Urinary bladder (tissue), 4 donors: ENCODE data around the gene HINT1. TPM values are rescaled to one million over a fixed set of nuclear protein-coding genes. Genes with fewer than 3 reads are reported as not detected.
"Not testable (repeated sequence)": the region's sequence is repeated elsewhere in the genome, so short reads cannot be mapped to it uniquely, and the experiment has no call there.

Experiments
- DNase-seq: peaks from one replicate; pipeline ENCODE4 v3.0.0-alpha.2; 2015; ENCODE audit errors: extremely low spot score
- H3K27ac ChIP-seq: one replicate; pipeline ENCODE4 v1.5.1; 2013; ENCODE audit warnings: low read depth, mild to moderate bottlenecking, moderate library complexity
- H3K36me3 ChIP-seq: one replicate; pipeline ENCODE4 v1.6.1; 2013; ENCODE audit warnings: mild to moderate bottlenecking, moderate library complexity; ENCODE audit not compliant: insufficient read depth
- H3K4me1 ChIP-seq: one replicate; pipeline ENCODE4 v1.6.1; 2013; ENCODE audit warnings: mild to moderate bottlenecking, moderate library complexity; ENCODE audit not compliant: insufficient read depth
- H3K4me3 ChIP-seq: one replicate; pipeline ENCODE4 v1.5.1; 2013; ENCODE audit warnings: low read depth, low read length
- WGBS: extraction: QIAGEN DNeasy Blood & Tissue Kit; methylation state at CpG from one replicate; pipeline ENCODE4 v1.1.7; 2013; 5-methylcytosine and 5-hydroxymethylcytosine counted together
- polyA plus RNA-seq: library from polyadenylated mRNA; stranded (reverse); fragments of 200-250 nt; gene quantifications from one replicate; pipeline ENCODE4 v1.2.3, GENCODE V29; 2013
- total RNA-seq: library from RNA; depleted of rRNA; stranded (reverse); fragments of >200 nt; gene quantifications from one replicate; pipeline ENCODE4 v1.2.3, GENCODE V29; 2014
- donor health status: healthy with polysubstance abuse.
- donor health status: healthy.

The HINT1 gene
- total and polyA plus RNA-seq, 2 donors = 111 to 239 TPM

DNA sequence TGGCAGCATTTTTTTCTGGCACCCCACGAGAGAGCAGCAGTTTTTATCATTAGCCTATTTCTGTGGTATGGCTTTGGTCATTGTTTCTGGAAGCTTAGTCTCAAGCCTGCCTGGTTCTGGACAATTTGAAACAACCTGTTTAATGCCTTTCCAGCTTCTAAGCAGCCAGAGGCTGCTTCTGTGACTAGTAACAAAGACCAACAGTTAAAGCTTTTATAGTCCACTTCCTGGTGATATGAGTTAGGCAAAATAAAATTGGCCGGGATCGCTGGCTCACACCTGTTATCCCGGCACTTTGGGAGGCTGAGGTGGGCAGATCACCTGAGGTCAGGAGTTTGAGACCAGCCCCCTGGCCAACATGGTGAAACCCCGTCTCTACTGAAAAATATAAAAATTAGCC is 29.7 kb upstream of the HINT1 start:
- no peaks in the 10 kb centered on the region for H3K4me1 ChIP-seq
- no peak for DNase-seq
- no peaks in the 10 kb centered on the region for H3K36me3 ChIP-seq
- no peak overlapping the region for H3K4me3 ChIP-seq
- 87% methylated on average over 5 of the region's 5 CpGs for WGBS
- H3K27ac ChIP-seq = no peak overlapping the region

DNA sequence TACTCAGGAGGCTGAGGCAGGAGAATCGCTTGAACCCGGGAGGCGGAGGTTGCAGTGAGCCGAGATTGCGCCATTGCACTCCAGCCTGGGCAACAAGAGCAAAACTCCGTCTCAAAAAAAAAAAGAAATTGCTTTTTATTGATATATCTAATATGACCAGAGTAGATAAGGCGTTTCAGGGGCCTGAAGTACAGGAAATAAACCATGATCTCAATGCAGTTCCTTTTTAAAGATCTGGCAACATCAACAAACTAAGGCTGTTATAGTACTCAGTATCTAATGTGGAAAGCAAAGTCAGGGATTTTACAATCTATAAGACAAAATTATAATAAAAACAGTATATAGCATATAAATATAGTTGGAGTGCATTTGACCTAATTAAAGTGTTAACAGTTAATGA is 28.8 kb upstream of the HINT1 start:
- not testable (repeated sequence) for H3K4me3 ChIP-seq, H3K27ac ChIP-seq, H3K4me1 ChIP-seq, H3K36me3 ChIP-seq, DNase-seq
- 89% methylated on average over 7 of the region's 7 CpGs for WGBS

DNA sequence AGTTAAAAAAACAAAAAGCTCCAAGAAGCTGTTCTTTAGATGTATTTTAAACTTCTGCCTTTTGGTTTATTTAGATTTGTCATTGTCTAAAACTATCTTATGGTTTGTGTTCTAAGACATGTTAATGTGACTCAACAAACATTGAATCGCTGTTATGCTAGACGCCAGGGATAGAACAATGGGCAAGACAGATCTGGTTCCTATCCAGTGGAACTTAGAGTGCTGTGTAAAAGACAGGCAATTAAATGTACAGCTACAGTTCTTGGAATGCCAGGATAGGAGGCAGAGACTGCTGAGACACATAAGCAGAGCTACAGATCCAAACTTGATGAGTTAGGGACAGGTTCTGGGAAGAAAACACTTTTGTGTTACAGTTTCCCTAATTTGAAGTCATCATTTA is 28.1 kb upstream of the HINT1 start:
- Histone ChIP-seq H3K36me3 (no peaks in the 10 kb centered on the region), H3K4me3 (no peak overlapping the region), H3K4me1 (no peaks in the 10 kb centered on the region), H3K27ac (no peak overlapping the region)
- WGBS = 54% methylated on average over 2 of the region's 2 CpGs
- DNase-seq = no peak

DNA sequence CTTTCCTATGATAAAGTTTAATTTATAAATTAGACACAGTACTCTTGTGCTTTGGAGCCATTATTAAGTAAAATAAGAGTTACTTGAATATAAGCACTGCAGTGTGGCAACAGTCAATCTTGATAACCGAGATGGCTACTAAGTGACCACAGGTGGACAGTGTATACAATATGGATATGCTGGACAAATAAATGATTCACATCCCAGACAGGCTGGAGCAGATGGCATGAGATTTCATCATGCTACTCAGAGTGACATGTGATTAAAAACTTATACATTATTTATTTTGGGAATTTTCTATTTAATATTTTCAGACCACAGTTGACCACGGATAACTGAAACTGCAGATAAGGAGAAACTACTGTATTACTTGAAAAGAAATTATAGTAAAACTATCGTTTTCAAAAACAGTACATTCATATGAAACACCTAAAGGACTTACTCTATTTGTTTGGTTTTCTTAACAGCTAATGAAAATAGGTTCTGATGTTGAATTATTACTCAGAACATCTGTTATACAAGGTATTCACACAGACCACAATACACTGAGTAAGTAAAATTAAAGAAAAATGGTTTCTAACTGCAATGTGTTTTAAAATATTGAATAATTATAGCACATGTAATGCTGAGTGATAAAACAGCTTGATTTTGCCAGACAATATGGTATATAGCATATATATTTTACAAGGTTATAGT is 21.7 kb upstream of the HINT1 start:
- WGBS = 77% methylated on average over 3 of the region's 3 CpGs
- Histone ChIP-seq H3K4me3 (no peak overlapping the region), H3K4me1 (no peaks in the 10 kb centered on the region), H3K27ac (no peak overlapping the region), H3K36me3 (peaks cover 2% of the 10 kb centered on the region)
- no peak for DNase-seq

DNA sequence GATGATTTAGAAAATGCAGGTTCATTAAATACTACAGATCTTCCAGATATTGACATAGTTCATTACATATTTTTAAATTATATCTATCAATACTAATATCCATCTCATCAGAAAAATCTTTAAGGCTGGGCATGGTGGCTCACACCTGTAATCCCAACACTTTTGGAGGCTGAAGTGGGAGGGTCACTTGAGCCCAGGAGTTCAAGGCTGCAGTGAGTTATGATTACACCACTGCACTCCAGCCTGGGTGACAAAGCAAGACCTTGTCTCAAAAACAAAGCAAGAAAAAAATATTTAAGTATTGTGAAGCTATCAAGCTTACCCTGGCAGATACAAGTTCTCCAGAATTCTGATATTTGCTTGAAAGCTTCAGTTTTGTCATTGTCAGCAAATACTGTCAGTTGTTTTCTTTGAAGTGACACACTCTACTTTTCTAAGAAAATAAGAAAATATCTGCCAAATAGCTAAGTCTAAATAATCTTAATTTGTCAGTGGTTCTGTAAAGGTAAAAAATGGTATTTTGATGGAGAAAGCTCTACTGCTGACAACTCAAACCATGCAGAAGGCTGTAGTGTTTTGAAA is 20.6 kb upstream of the HINT1 start:
- H3K4me1 ChIP-seq = no peaks in the 10 kb centered on the region
- no peak overlapping the region for H3K4me3 ChIP-seq
- DNase-seq = no peak
- no peak overlapping the region for H3K27ac ChIP-seq
- peaks cover 2% of the 10 kb centered on the region for H3K36me3 ChIP-seq

DNA sequence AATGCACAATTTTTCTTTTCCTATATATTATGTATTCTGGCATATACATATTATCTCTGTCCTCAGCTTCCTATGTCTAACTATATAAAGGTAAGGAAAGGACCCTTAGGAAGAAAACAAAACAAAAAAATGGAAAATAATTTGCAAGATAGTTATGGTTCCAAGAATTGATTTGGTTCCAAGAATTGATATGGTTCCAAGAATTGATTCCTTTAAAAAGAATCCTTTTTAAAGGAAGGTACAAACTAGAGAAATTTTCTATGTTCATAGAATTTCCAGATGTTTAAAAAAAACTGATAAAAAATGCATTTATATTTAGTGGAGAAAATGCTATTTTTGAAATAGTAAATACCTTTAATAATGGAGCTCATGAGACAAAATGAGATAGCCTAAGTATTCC is 17.8 kb upstream of the HINT1 start:
- Histone ChIP-seq H3K4me3 (no peak overlapping the region), H3K27ac (no peak overlapping the region)

DNA sequence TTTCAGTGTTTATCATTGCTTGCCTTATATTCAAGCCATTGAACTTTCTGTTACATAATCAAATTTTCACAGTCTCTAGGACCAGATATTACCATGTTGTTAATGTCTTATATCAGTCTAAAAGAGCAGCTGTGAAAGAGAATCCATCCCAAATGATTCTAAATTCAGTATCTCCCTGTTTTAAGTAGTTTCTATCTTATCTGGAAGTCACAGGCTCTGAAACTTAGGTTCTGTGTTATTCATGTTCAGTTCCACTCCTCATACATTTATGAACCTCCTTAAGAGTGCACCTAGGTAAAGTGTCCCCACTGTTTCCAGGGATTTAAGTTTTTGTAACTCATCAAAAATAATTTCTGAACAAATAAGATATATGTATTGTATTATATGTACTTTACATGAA is 15.4 kb upstream of the HINT1 start:
- Histone ChIP-seq H3K4me3 (no peak overlapping the region), H3K36me3 (peaks cover 2% of the 10 kb centered on the region), H3K27ac (no peak overlapping the region), H3K4me1 (no peaks in the 10 kb centered on the region)
- no peak for DNase-seq

More for the DNA sequence above, 17.8 kb upstream of the HINT1 start:
- H3K4me1 ChIP-seq = no peaks in the 10 kb centered on the region
- no peak for DNase-seq
- peaks cover 2% of the 10 kb centered on the region for H3K36me3 ChIP-seq

DNA sequence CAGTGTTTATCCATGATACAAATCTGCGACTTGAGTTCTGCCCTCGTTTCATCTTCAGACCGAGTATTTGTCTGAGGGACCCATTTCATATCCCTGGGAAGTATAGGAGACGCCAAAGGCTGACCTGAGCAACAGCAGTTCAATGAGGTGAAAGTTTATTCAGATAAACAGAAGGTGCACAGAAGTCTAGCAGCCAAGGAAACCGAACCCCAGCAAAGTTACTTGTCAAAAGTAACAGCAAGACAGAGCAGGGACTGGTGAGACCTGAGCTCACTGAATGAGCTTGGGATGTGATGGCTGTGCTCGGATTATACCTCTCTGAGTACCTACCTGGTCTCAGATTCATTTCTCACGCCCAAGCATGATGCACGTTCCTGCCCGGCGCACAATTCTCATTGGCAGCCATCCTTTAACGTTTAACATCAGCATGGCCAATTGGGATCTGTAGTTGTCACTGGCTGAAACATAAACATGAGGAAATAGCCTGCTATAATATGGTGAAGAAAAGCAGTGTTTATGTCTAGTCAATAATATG is 6.3 kb upstream of the HINT1 start:
- no peak for DNase-seq
- WGBS = 3% methylated on average over 11 of the region's 11 CpGs
- Histone ChIP-seq H3K36me3 (no peaks in the 10 kb centered on the region), H3K4me3 (peak overlapping the region; percentile 57), H3K4me1 (no peaks in the 10 kb centered on the region), H3K27ac (no peak overlapping the region)

DNA sequence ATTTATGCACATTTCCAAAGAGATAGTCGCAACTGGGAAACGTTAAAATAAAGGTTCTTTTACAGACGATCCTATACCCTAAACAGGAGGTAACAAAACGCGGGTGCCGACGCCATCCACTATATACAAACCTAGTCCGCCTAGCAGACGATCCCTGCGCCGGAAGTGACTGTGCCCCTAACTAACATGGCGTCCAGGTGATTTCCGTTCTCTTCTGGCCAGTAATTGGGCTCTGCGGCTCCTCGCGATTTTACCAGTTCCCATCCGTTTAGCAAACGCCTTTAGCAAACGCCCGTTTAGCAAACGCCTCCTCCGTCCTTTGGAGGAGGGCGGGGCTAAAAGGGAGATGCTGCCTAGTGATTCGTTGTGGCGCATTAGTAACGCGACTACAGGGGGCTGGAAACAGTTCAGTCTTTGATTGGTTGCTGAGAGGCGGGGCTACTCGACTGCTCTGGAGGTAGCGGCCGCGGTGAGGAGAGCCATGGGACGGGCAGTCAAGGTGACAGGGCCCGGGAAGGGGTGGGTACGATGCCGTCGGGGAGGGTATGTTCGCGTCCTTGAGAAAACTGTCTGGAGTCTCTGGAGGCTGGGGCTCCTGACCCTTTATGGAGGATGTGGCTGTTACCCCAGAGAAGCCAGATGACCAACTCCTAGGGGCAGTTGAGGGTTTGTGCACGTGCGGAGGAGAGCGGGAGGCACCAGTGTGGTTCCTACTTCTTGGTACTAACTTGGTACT is 5.7 kb upstream of the HINT1 start, which contains the start of gene LYRM7:
TSS of gene LYRM7 (plus strand) at position 405 of the 736 bp plus-strand sequence. CDS start at position 482, 77 bp downstream.
- Histone ChIP-seq H3K36me3 (no peaks in the 10 kb centered on the region), H3K4me3 (peak within 1 kb of the TSS; percentile 57), H3K4me1 (no peaks in the 10 kb centered on the region), H3K27ac (no peak within 1 kb of the TSS)
- DNase-seq = peak; percentile 99
- under 1% methylated on average over 42 of the region's 42 CpGs for WGBS

DNA sequence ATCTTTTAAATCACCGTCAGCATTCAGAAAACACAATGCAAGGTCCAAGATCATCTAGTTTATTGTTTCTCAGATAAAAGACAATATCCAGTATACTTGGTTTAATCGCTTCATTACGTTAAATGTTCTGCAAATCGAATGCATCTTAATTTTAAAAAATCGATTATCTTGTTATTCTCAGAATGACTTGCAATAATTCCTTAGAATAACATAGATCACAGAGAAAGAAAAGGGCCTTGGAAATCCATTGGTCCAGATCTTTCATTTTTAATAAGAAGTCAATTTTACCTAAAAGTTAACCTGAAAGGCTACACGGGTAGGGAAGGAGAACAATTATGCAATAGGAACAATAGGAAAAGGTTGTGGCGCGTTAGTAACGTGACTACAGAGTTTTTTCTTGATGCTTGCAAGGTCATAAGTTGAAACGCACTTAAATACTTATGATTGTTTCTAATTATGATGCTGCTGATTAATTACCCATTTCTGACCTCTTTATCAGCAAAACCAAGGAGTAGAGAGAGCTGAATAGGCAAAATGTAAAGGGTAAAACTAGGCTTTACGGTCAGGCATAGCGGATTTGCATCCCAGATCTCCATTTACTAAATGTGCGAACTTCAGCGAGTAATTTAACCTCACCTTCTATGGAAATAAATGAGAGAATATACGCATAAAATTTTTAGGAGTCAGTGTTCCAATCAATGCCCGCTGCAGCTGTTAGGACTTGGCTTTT is 4.9 kb upstream of the HINT1 start:
- Histone ChIP-seq H3K4me1 (no peaks in the 10 kb centered on the region), H3K27ac (no peak overlapping the region), H3K4me3 (peak overlapping the region; percentile 56), H3K36me3 (no peaks in the 10 kb centered on the region)
- WGBS = 37% methylated on average over 16 of the region's 16 CpGs
- no peak for DNase-seq

DNA sequence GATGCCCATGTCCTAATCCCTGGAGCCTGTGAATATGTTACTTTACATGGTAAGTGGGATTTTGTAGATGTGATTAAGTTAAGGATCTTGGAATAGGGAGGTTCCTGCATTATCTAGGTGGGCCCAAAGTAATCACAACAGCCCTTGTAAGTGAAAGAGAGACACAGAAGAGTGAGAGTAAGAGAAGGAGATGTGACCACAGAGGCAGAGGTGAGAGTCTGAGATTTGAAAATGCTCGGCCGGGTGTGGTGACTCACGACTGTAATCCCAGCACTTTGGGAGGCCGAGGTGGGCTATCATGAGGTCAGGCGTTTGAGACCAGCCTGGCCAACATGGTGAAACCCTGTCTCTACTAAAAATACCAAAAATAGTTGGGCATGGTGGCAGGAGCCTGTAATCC is 2.6 kb upstream of the HINT1 start:
- Histone ChIP-seq H3K36me3 (no peaks in the 10 kb centered on the region), H3K27ac (no peak overlapping the region), H3K4me3 (no peak overlapping the region), H3K4me1 (no peaks in the 10 kb centered on the region)
- no peak for DNase-seq
- WGBS = 87% methylated on average over 5 of the region's 5 CpGs

DNA sequence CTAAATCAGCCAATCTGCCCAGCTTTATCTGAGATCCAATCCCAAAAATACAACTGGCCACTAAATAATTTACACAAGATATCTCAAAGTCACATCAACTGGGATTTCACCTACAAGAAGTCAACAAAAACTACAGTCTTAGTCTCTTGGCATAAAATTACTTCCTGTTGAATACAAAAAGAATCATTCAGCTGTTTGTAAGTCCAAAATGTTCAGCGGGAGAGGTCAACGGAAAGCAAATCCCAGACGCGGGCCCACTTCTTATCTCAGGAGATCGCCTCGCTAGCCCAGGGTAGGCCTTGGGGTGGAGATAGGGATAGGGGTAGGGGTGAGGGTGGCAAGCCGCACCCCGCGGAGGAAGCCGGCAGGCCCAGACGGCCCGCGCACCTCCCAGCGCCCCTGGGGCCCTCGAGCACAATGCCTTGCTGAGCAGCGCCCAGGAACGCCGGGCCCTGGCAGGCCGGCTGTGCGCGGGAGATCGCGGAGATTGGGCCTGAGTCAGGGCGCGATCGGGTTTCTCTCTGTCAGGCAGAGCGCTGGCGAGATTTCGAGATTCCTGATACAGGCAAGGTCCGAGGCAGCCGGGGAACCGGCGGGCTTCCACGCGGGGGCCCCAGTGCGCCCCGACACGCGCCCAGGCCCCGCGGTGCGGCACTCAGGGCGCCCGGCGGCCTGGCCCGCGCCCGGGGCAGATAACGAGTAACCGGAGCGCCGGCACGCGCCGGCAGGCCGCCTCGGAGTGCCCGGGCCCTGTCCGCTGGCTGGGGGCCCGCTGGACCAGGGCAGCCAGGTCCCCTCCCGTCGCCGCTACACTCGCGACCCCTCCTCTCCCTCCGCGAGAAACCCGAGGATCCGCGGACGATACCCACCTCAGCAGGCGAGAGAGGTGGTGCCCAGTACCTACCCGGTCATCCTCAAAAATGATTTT is 601 bp downstream of the HINT1 start:
- peak overlapping the region; percentile 92 for H3K4me3 ChIP-seq
- WGBS = under 1% methylated on average over 73 of the region's 73 CpGs
- H3K36me3 ChIP-seq = peaks cover 3% of the 10 kb centered on the region
- peak overlapping the region; percentile 94 for H3K27ac ChIP-seq
- DNase-seq = no peak
- H3K4me1 ChIP-seq = no peaks in the 10 kb centered on the region
